Neural cell (in vitro differentiated cells): ENCODE results near the gene PTPRR. TPM values are rescaled to one million over a fixed set of nuclear protein-coding genes. Genes with fewer than 3 reads are reported as not detected.

Experiments used
- H2AFZ ChIP-seq: fragments of 200-600, 300-800 bp; sonication (generic), shearing (Covaris generic); 2 replicates; pipeline ENCODE4 v1.6.0; 2014; ENCODE audit warnings: low read depth, mild to moderate bottlenecking, antibody characterized with exemption, low read length, moderate library complexity
- H3F3A ChIP-seq: fragments of 200-600 bp; shearing (Covaris generic); 2 replicates; pipeline ENCODE4 v1.6.1; 2016; ENCODE audit warnings: mild to moderate bottlenecking, moderate library complexity, mixed read lengths, antibody characterized with exemption, low read length; ENCODE audit not compliant: insufficient read depth, poor library complexity, severe bottlenecking
- H3K27ac ChIP-seq: fragments of 200-600, 300-800 bp; sonication (generic), shearing (Covaris generic); 2 replicates; pipeline ENCODE4 v1.5.1; 2014; ENCODE audit warnings: mild to moderate bottlenecking, low read length, moderate library complexity
- H3K27me3 ChIP-seq: fragments of 300-800, 200-600 bp; sonication (generic), shearing (Covaris generic); 2 replicates; pipeline ENCODE4 v1.6.0; 2014; ENCODE audit warnings: mild to moderate bottlenecking, low read depth, low read length, moderate library complexity; ENCODE audit not compliant: insufficient read depth
- H3K36me3 ChIP-seq: fragments of 300-800, 200-600 bp; sonication (generic), shearing (Covaris generic); 2 replicates; pipeline ENCODE4 v1.5.1; 2014; ENCODE audit warnings: mild to moderate bottlenecking, antibody characterized with exemption, low read length, moderate library complexity; ENCODE audit not compliant: insufficient read depth
- H3K4me2 ChIP-seq: fragments of 300-800, 200-600 bp; sonication (generic), shearing (Covaris generic); 2 replicates; pipeline ENCODE4 v1.6.0; 2014; ENCODE audit warnings: mild to moderate bottlenecking, low read length
- H3K4me3 ChIP-seq: fragments of 300-800, 200-600 bp; sonication (generic), shearing (Covaris generic); 2 replicates; pipeline ENCODE4 v1.5.1; 2014; ENCODE audit warnings: mild to moderate bottlenecking, low read length, moderate library complexity
- H3K79me2 ChIP-seq: fragments of 200-600 bp; shearing (Covaris generic); replicated peaks from 2 replicates; pipeline ENCODE4 v1.6.0; 2014; ENCODE audit warnings: mild to moderate bottlenecking, low read length, moderate library complexity; ENCODE audit not compliant: insufficient read depth
- H3K9ac ChIP-seq: fragments of 300-800, 200-600 bp; sonication (generic), shearing (Covaris generic); 2 replicates; pipeline ENCODE4 v1.6.1; 2016; ENCODE audit warnings: mild to moderate bottlenecking, low read length, mixed read lengths
- H3K9me2 ChIP-seq: fragments of 200-600 bp; shearing (Covaris generic); 2 replicates; pipeline ENCODE4 v1.6.1; 2016; ENCODE audit warnings: mild to moderate bottlenecking, low read length, mixed read lengths; ENCODE audit not compliant: insufficient read depth
- H3K9me3 ChIP-seq: fragments of 200-600, 300-800 bp; sonication (generic), shearing (Covaris generic); 2 replicates; pipeline ENCODE4 v1.6.1; 2016; ENCODE audit warnings: mild to moderate bottlenecking, mixed run types, low read length, moderate library complexity, mixed read lengths
- H4K20me1 ChIP-seq: fragments of 200-600 bp; shearing (Covaris generic); 2 replicates; pipeline ENCODE4 v1.6.1; 2016; ENCODE audit warnings: mild to moderate bottlenecking, mixed run types; ENCODE audit not compliant: insufficient read depth
- EP300 ChIP-seq: fragments of 450-650 bp; conservative IDR thresholded peaks from 2 replicates; pipeline ENCODE4 v1.6.1; 2014; ENCODE audit warnings: antibody characterized with exemption, mild to moderate bottlenecking, moderate library complexity; ENCODE audit not compliant: poor library complexity, severe bottlenecking
- EZH2 ChIP-seq: fragments of 200-600, 300-800 bp; shearing (Covaris generic), sonication (generic); IDR thresholded peaks from 2 replicates; pipeline ENCODE4 v1.6.1; 2014; ENCODE audit warnings: antibody characterized with exemption, low read length, borderline replicate concordance, mild to moderate bottlenecking; ENCODE audit not compliant: insufficient read depth, poor library complexity, severe bottlenecking
- MXI1 ChIP-seq: fragments of 450-650 bp; conservative IDR thresholded peaks from 2 replicates; pipeline ENCODE4 v1.6.1; 2014; ENCODE audit warnings: antibody characterized with exemption, mild to moderate bottlenecking; ENCODE audit not compliant: poor library complexity, severe bottlenecking
- POLR2AphosphoS5 ChIP-seq: IDR thresholded peaks from 2 replicates; pipeline ENCODE4 v1.6.1; 2012
- RAD21 ChIP-seq: fragments of 450-650 bp; conservative IDR thresholded peaks from 2 replicates; pipeline ENCODE4 v1.6.1; 2014; ENCODE audit warnings: antibody characterized with exemption, mild to moderate bottlenecking, moderate library complexity
- SMC3 ChIP-seq: fragments of 450-650 bp; conservative IDR thresholded peaks from 2 replicates; pipeline ENCODE4 v1.6.1; 2014; ENCODE audit warnings: antibody characterized with exemption, mild to moderate bottlenecking, moderate library complexity; ENCODE audit not compliant: poor library complexity
- TAF1 ChIP-seq: IDR thresholded peaks from 2 replicates; pipeline ENCODE4 v1.6.1; 2012; ENCODE audit warnings: low read depth
- polyA plus RNA-seq: library from polyadenylated mRNA; depleted of rRNA; stranded (reverse); fragments of >200 nt; gene quantifications from 2 replicates; pipeline ENCODE4 v1.2.3, GENCODE V29; 2014
- TF ChIP-seq, protein P1 (sequence below): fragments of 450-650 bp; IDR thresholded peaks from 2 replicates; pipeline ENCODE4 v1.5.1; 2014; ENCODE audit warnings: antibody characterized with exemption, mild to moderate bottlenecking, moderate library complexity; ENCODE audit not compliant: poor library complexity, severe bottlenecking
- TF ChIP-seq, protein P2 (sequence below): IDR thresholded peaks from 2 replicates; pipeline ENCODE4 v1.6.1; 2012; ENCODE audit warnings: borderline replicate concordance

PTPRR gene
- polyA plus RNA-seq, 1 donor from 2014 or later: 2.2 TPM

- Histone ChIP-seq H3K4me3 (no peak overlapping the region), H4K20me1 (no peaks in the 10 kb centered on the region), H3K9ac (no peak overlapping the region), H3K4me2 (no peak overlapping the region), H3K27ac (no peak overlapping the region), H3K27me3 (no peaks in the 10 kb centered on the region), H3K79me2 (no peaks in the 10 kb centered on the region), H2AFZ (no peak overlapping the region), H3K36me3 (no peaks in the 10 kb centered on the region), H3K9me3 (no peaks in the 10 kb centered on the region), H3K9me2 (no peaks in the 10 kb centered on the region), H3F3A (no peaks in the 10 kb centered on the region)
- TF ChIP-seq, protein P1, sequence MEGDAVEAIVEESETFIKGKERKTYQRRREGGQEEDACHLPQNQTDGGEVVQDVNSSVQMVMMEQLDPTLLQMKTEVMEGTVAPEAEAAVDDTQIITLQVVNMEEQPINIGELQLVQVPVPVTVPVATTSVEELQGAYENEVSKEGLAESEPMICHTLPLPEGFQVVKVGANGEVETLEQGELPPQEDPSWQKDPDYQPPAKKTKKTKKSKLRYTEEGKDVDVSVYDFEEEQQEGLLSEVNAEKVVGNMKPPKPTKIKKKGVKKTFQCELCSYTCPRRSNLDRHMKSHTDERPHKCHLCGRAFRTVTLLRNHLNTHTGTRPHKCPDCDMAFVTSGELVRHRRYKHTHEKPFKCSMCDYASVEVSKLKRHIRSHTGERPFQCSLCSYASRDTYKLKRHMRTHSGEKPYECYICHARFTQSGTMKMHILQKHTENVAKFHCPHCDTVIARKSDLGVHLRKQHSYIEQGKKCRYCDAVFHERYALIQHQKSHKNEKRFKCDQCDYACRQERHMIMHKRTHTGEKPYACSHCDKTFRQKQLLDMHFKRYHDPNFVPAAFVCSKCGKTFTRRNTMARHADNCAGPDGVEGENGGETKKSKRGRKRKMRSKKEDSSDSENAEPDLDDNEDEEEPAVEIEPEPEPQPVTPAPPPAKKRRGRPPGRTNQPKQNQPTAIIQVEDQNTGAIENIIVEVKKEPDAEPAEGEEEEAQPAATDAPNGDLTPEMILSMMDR: no peak
- TF ChIP-seq EZH2: no peak
- no peak for TF ChIP-seq TAF1
- TF ChIP-seq SMC3: no peak
- no peak for TF ChIP-seq MXI1
Observed at GRCh38 chr12:70910666-70911065, 9.9 kb downstream of the PTPRR start.

DNA sequence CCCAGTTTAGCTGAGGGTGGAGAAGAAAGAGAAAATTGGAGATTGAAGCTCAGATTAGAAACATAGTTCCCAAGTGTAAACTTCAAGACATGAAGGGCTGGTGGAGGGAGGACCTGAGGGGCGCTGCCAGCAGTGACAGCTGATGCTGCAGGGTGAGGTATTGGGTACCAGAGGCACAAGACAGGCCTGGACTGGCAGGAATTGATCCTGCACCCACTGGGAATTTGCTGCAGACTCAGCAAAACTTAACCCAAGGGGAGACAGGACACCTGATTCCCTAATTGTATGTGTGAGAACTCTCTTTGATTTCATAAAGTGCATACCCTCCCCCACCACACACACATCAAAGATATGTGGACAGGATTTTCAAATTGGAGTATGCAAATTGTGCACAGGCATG, 11.6 kb downstream of the PTPRR start:
- Histone ChIP-seq H3K79me2 (no peaks in the 10 kb centered on the region), H3K36me3 (no peaks in the 10 kb centered on the region), H3F3A (no peaks in the 10 kb centered on the region), H3K27ac (no peak overlapping the region), H2AFZ (no peak overlapping the region), H3K9me2 (no peaks in the 10 kb centered on the region), H3K9me3 (no peaks in the 10 kb centered on the region), H3K4me3 (no peak overlapping the region), H3K9ac (no peak overlapping the region), H3K27me3 (no peaks in the 10 kb centered on the region), H4K20me1 (no peaks in the 10 kb centered on the region), H3K4me2 (no peak overlapping the region)
- TF ChIP-seq SMC3: no peak
- no peak for TF ChIP-seq RAD21
- no peak for TF ChIP-seq EZH2
- TF ChIP-seq, protein P1: no peak
- TF ChIP-seq MXI1: no peak
- no peak for TF ChIP-seq POLR2AphosphoS5
- no peak for TF ChIP-seq EP300
- TF ChIP-seq, protein P2, sequence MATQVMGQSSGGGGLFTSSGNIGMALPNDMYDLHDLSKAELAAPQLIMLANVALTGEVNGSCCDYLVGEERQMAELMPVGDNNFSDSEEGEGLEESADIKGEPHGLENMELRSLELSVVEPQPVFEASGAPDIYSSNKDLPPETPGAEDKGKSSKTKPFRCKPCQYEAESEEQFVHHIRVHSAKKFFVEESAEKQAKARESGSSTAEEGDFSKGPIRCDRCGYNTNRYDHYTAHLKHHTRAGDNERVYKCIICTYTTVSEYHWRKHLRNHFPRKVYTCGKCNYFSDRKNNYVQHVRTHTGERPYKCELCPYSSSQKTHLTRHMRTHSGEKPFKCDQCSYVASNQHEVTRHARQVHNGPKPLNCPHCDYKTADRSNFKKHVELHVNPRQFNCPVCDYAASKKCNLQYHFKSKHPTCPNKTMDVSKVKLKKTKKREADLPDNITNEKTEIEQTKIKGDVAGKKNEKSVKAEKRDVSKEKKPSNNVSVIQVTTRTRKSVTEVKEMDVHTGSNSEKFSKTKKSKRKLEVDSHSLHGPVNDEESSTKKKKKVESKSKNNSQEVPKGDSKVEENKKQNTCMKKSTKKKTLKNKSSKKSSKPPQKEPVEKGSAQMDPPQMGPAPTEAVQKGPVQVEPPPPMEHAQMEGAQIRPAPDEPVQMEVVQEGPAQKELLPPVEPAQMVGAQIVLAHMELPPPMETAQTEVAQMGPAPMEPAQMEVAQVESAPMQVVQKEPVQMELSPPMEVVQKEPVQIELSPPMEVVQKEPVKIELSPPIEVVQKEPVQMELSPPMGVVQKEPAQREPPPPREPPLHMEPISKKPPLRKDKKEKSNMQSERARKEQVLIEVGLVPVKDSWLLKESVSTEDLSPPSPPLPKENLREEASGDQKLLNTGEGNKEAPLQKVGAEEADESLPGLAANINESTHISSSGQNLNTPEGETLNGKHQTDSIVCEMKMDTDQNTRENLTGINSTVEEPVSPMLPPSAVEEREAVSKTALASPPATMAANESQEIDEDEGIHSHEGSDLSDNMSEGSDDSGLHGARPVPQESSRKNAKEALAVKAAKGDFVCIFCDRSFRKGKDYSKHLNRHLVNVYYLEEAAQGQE: no peak
- no peak for TF ChIP-seq TAF1
